AG10803 (cell line): Measurements from ENCODE around the gene DHX29.

Source experiments
- DNase-seq: peaks from one replicate; pipeline ENCODE4 v3.0.0; 2010; ENCODE audit warnings: low read depth
- H3K4me3 ChIP-seq: 2 replicates; pipeline ENCODE4 v1.5.1; 2011; ENCODE audit warnings: mild to moderate bottlenecking, low read length, control low read depth
- CTCF ChIP-seq: conservative IDR thresholded peaks from 2 replicates; pipeline ENCODE4 v1.5.1; 2011; ENCODE audit warnings: mild to moderate bottlenecking, low read length, control low read depth, inconsistent platforms

Gene DHX29

GRCh38 chr5:55219770-55220169 lies 87.7 kb downstream of the DHX29 start:
- no peak overlapping the region for H3K4me3 ChIP-seq
- no peak for TF ChIP-seq CTCF
- no peak for DNase-seq

- DNase-seq = no peak
- no peak overlapping the region for H3K4me3 ChIP-seq
- TF ChIP-seq CTCF = no peak
Measured at GRCh38 chr5:55218967-55219366, 88.5 kb downstream of the DHX29 start.

- DNase-seq = no peak
- no peak for TF ChIP-seq CTCF
- H3K4me3 ChIP-seq = no peak overlapping the region
Measured at GRCh38 chr5:55211184-55211874, 96.2 kb downstream of the DHX29 start.
